HG02970 (cell line): ENCODE results near the gene LACC1.

Experiments used
- ATAC-seq: cut with Tn5 transposase; IDR thresholded peaks from one replicate; pipeline ENCODE4 v1.9.1; 2021; ENCODE audit warnings: mild to moderate bottlenecking, moderate library complexity, moderate number of reproducible peaks; ENCODE audit not compliant: unreplicated experiment, low FRiP score

The LACC1 gene

GRCh38 chr13:43881580-43881979 is 1.9 kb downstream of the LACC1 start:
- no peak for ATAC-seq

DNA sequence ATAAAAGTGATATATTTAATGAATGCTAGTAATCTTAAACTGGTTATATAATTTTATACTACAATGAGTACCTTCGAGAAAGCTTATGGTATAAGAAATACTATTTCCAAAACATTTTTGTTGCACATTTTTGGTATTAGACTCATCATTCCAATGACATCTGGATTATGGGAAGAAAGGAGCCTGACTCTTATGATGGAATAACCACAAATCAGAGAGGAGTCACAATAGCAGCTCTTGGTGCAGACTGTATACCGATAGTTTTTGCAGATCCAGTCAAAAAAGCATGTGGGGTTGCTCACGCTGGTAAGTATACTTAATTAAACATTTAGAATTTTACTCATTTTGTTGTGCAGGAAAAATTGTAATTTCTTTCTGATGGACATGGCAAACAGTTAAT is 3.9 kb downstream of the LACC1 start:
- no peak for ATAC-seq

DNA sequence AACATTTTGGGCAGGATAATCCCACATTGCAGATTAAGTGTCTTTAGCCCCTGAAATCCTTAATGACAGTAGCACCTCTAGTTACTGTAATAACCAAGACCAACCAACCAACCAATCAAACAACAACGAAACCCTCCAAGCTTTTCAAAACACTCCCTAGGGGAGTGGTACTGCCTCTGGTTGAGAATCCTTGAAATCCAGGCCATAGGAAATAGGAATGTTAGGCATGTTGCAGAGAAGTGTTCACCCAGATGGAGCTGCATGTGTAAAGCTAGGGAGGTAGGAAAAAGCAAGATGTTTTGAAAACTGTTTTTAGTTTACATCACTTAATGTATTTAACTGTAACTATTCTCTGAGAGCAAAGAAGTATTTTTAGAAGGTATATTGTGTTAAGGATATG is 4.5 kb downstream of the LACC1 start:
- ATAC-seq: no peak

DNA sequence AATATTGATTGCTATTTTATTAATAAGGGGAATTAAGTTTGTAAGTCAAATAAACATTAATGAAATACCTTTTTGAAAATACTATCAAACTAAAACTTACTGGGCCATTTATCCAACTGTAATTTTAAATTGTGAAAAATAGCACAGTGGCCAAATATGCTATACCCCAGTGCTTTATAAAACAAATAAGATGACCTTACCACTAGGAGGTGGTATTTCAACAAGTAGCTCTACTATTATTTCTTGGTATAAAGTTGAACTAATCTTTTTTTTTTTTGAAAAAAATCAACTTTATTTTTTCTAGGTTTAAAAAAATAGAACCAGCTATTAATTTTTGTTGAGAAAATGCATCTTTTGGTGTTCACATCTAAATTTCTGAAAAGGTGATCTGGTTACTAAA is 14.7 kb downstream of the LACC1 start:
- ATAC-seq: no peak

DNA sequence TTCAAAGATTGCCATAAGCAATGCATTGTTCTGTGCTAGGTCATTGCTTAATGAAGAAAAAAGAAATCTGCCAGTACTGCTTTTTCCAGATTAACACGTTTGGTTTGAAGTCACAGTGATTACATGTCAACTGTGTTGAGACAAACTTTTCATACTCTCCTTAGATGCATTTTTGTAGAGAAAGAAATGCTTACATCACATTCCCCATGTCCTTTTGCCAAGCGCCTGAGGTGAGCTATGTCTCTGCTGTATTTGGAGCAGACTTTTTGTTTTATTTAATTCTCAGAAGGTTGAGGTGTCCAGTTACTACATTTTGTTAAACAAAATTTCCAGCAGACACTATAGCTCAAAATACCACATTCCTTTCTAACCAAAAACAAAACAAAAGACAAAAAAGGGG is 16.2 kb downstream of the LACC1 start:
- ATAC-seq: no peak

DNA sequence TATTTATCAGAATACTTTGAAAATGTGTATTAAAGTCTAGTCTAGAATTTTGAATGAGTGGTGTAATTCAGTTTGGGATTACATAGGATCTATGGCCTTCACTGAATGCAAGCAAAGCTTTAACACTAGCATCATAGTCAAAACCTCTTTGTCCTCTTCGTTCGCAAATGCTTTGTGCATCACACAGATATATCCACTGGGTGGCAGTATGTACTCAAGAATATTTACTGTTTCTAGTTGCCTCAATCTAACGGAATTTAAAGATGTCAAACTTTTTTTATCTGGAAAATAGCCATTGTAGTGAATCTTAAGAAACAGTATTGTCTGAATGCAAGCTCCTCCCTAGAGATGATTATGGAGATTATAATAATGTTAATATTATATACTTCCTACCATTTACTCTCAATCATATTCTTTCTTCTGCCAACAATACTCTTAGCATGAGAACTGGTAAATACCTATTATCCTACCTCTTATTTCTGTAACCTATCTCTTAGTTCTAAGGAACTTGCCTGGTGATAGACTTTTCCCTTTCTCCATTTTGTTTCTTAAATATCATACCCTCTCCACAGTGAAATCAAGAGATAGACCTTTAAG is 25.8 kb downstream of the LACC1 start:
- no peak for ATAC-seq

- no peak for ATAC-seq
These were observed 28.7 kb downstream of the LACC1 start for GRCh38 chr13:43908156-43909126.

DNA sequence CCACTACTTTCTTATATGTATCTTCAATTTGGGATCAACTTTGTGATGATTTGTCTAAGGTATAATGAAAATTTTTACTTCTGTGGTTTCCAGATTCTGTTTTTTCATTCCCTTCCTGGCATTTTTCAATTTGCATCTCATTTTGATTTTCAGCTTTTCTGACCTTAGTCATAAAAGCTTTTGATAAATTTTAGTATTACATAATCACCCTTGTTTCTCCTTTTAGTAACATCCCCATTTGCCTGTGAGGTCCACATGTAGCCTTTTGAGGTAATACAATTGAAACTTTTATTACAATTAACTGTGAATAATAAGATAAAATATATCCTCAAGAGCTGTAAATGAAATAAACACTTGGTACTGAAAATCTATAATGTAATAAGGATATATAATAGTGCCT is 31.2 kb downstream of the LACC1 start:
- ATAC-seq: no peak

DNA sequence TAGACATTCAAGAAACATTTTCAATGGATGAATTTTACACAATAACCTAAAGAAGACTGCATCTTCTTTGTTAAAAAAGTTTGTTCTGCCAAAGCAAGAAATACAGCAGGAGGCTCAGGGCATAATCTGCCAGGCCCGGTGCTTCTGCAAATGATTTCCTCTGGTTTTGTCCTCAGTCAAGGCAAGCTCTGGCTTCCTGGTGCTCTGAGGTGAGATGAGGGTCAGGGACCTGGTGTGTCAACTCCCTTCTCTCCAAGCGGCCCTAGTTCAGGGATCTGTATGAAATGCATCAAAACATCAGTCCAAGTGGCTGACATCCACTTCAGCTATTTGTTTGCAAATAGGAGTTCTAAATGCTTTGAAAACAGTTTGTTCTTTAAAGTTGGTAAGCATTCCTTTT is 31.6 kb downstream of the LACC1 start:
- no peak for ATAC-seq

- ATAC-seq: no peak
These were observed 32.2 kb downstream of the LACC1 start for GRCh38 chr13:43911871-43912270.

GRCh38 chr13:43915451-43915850 is 35.7 kb downstream of the LACC1 start:
- no peak for ATAC-seq

- no peak for ATAC-seq
These were observed 37.1 kb downstream of the LACC1 start for GRCh38 chr13:43916828-43917227.

- no peak for ATAC-seq
These were observed 38.9 kb downstream of the LACC1 start for GRCh38 chr13:43918636-43919035.

GRCh38 chr13:43920965-43921674 is 41.4 kb downstream of the LACC1 start:
- no peak for ATAC-seq

GRCh38 chr13:43924549-43925245 is 45.0 kb downstream of the LACC1 start:
- peak; percentile 58 for ATAC-seq

- no peak for ATAC-seq
These were observed 50.2 kb downstream of the LACC1 start for GRCh38 chr13:43929947-43930346.

DNA sequence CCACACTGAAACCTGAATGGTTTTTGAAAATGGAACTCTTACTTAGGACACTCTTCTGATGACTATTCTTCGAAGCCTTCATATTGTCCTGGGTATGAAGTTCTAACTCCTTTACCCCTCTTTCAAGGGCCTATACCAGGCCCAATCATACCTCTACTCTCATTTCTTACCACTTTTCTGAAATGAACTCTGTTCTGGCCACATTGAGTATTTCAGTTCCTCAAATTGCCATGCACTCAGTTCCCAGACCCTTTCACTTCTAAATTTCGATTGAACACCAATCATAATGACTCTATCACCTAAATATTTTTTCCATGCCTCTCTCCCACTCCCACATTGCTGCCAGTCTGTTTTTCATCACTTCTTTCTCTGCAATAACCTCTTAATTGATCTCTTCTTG is 53.7 kb downstream of the LACC1 start:
- peak; percentile 91 for ATAC-seq

DNA sequence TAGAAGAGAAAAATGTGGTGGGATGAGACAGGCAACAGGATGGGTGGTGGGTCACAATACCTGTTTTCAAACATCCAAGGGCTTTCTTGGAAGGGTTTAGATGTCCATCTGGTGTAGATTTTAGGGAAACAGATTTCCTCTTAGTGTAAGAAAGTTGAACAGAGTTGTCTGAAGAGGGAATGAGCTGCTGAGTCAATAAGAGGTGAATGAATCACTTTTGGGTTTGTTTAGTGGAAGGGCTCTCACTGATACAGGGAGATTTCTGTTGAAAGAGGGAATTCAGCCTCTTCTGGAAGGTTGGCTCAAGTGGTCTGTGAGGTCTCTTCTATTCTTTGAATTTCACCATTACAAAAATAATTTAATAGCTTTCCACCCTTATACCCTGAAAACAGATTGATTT is 54.6 kb downstream of the LACC1 start:
- ATAC-seq: no peak

DNA sequence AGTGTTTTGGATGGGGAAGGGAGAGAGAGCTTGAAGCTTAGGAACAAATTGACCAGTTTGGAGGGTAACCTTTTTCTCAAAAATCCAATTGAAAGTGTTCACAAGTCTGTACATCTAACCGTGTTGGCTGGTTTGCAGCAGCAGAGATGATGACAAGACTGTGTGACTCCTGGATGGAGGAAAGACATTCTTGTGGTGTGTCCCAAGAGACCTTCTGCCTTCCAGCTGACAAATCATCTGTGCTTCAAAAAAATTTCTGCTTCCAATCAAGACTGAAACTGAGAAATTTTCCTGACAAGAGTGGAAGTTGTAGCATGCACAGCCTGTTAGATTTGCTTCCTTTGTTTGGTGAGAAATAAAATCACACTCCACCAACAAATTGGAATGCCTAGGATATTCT is 56.2 kb downstream of the LACC1 start:
- ATAC-seq: no peak

DNA sequence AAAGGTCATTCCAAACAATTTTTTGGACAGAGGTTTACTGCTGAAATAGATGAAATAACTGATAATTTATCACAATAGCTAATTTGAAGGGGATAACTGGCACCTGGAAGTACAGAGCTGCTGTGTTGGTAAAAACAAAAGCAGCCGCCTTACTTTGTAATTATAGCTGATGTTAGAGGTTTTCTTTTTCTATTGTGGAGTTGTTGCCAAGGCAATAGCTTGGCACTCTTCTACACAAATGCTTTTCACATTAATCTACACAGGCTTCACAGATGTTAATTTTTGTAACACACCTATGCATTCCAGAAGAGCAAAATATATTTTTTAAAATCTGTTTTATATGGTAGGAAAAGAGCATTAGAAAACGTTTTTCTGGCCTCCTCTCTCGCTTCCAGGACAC is 56.9 kb downstream of the LACC1 start:
- no peak for ATAC-seq

- ATAC-seq: no peak
These were observed 58.1 kb downstream of the LACC1 start for GRCh38 chr13:43937839-43938238.
